Activated CD4-positive, CD25-positive, alpha-beta regulatory T cell treated with anti-CD3 and anti-CD28 coated beads, Interleukin-2, amount 50 U/mL, for 24 hours (primary cell): Measurements from ENCODE around the gene SLC35E3.
"Not testable (repeated sequence)": the region's sequence is repeated elsewhere in the genome, so short reads cannot be mapped to it uniquely, and the experiment has no call there.

ENCODE experiments used
- ATAC-seq, 2 donors: fragments of 150-1000 bp; cut with Tn5 transposase; one replicate each; pipeline ENCODE4 v1.10.0; 2021; ENCODE audit warnings: mild to moderate bottlenecking in 1 of 2, moderate library complexity in 1 of 2

Gene SLC35E3

GRCh38 chr12:68814490-68815231 is 68.7 kb downstream of the SLC35E3 start:
- ATAC-seq = no peak

- no peak for ATAC-seq
Observed at GRCh38 chr12:68815232-68815927, 69.4 kb downstream of the SLC35E3 start.

- no peak for ATAC-seq
Observed at GRCh38 chr12:68815928-68816800, 70.2 kb downstream of the SLC35E3 start.

GRCh38 chr12:68819481-68819880 is 73.5 kb downstream of the SLC35E3 start:
- not testable (repeated sequence) for ATAC-seq

GRCh38 chr12:68821357-68822188 is 75.6 kb downstream of the SLC35E3 start:
- ATAC-seq = no peak

GRCh38 chr12:68823696-68824095 is 77.7 kb downstream of the SLC35E3 start:
- no peak for ATAC-seq

GRCh38 chr12:68824131-68824530 is 78.2 kb downstream of the SLC35E3 start:
- ATAC-seq = no peak

GRCh38 chr12:68824597-68825250 is 78.7 kb downstream of the SLC35E3 start:
- ATAC-seq = no peak

- ATAC-seq = no peak
Observed at GRCh38 chr12:68825569-68826217, 79.7 kb downstream of the SLC35E3 start.

GRCh38 chr12:68827895-68828671 is 82.1 kb downstream of the SLC35E3 start:
- ATAC-seq = no peak

GRCh38 chr12:68828672-68829068 is 82.7 kb downstream of the SLC35E3 start:
- no peak for ATAC-seq
